ENCODE data around the gene UQCC2. TPM values are rescaled to one million over a fixed set of nuclear protein-coding genes. Genes with fewer than 3 reads are reported as not detected.

Gene UQCC2
- total RNA-seq, 2 experiments from 2014 or later = 64.9 to 85.3 TPM

DNA sequence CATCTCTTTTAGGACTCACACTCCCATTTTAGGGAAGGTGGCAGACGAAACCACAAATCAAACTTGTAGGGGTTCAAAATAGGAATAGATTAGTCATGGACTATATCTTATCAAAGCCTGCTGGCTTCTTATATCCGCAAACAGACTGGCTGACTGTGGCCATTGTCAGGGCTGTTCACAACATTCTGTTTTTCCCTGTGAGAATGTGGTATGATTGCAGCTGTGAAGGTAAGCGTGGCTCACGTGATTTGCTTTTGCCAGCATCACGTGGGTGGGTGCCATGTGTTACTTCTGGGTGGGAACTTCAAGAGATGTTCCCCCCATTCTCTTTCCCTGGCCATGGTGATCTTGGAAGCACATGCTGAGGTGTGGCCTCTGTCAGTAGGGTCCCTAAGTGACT lies 29.3 kb upstream of the UQCC2 start:
- no TSS peak for BruUV-seq (replicated peaks)

GRCh38 chr6:33740204-33740608 lies 28.7 kb upstream of the UQCC2 start:
- Histone ChIP-seq H3K27ac (ENCODE audit: low read depth, low read length, poor library complexity, severe bottlenecking) (no peak overlapping the region), H3K79me2 (ENCODE audit: insufficient read depth, low read depth, low read length) (no peaks in the 10 kb centered on the region), H3K4me1 (ENCODE audit: insufficient read depth, low read length, poor library complexity, severe bottlenecking) (no peaks in the 10 kb centered on the region), H4K20me1 (ENCODE audit: insufficient read depth, low read length) (no peaks in the 10 kb centered on the region), H3K36me3 (ENCODE audit: insufficient read depth, low read length) (no peaks in the 10 kb centered on the region), H3K4me3 (ENCODE audit: low read depth, low read length, poor library complexity, severe bottlenecking) (no peak overlapping the region), H3K9me3 (ENCODE audit: low read length) (no peaks in the 10 kb centered on the region), H3K9me2 (ENCODE audit: insufficient read depth, low read length) (no peaks in the 10 kb centered on the region), H3K4me2 (ENCODE audit: low read length) (no peak overlapping the region), H2AFZ (ENCODE audit: low read length) (no peak overlapping the region)
- intact Hi-C loops (cut with micrococcal nuclease; ENCODE audit: unreplicated experiment) = loop anchor here (10.0 kb wide), 1 partner anchor 415 kb away; no protein-coding TSS in a partner anchor
- POLR2A ChIA-PET = interaction anchor here (0.6 kb wide), 1 partner anchor 477 kb away, joined by 3 read pairs; no protein-coding TSS in a partner anchor
- CTCF ChIA-PET (ENCODE audit: unreplicated experiment) = interaction anchor here (0.6 kb wide), 2 partner anchors 161 to 292 kb away, joined by 3 to 10 read pairs; no protein-coding TSS in a partner anchor
- no peak for DNase-seq (ENCODE audit: low spot score)
- no TSS peak for BruUV-seq (replicated peaks)
- no peak for TF ChIP-seq EZH2phosphoT487 (IDR thresholded peaks at IDR 0.05; ENCODE audit: borderline replicate concordance, low read depth, low read length)
- TF ChIP-seq CTCF (conservative IDR thresholded peaks at IDR 0.05; ENCODE audit: low read length) = no peak

More for the DNA sequence above, 29.3 kb upstream of the UQCC2 start:
- no peaks in the 10 kb centered on the region for H3K79me2 ChIP-seq (ENCODE audit: insufficient read depth, low read depth, low read length)
- no peaks in the 10 kb centered on the region for H4K20me1 ChIP-seq (ENCODE audit: insufficient read depth, low read length)
- no peaks in the 10 kb centered on the region for H3K4me1 ChIP-seq (ENCODE audit: insufficient read depth, low read length, poor library complexity, severe bottlenecking)
- H3K4me2 ChIP-seq (ENCODE audit: low read length) = no peak overlapping the region
- intact Hi-C loops (cut with micrococcal nuclease; ENCODE audit: unreplicated experiment) = loop anchor here (10.0 kb wide), 1 partner anchor 414 kb away; no protein-coding TSS in a partner anchor
- H2AFZ ChIP-seq (ENCODE audit: low read length) = no peak overlapping the region
- no peaks in the 10 kb centered on the region for H3K36me3 ChIP-seq (ENCODE audit: insufficient read depth, low read length)
- ChIA-PET CTCF (ENCODE audit: unreplicated experiment) (interaction anchor here (0.6 kb wide), 1 partner anchor 291 kb away, joined by 3 read pairs; no protein-coding TSS in a partner anchor), POLR2A (no interaction called here)
- no peak overlapping the region for H3K27ac ChIP-seq (ENCODE audit: low read depth, low read length, poor library complexity, severe bottlenecking)
- no peak overlapping the region for H3K4me3 ChIP-seq (ENCODE audit: low read depth, low read length, poor library complexity, severe bottlenecking)
- H3K9me3 ChIP-seq (ENCODE audit: low read length) = no peaks in the 10 kb centered on the region
- no peak for TF ChIP-seq EZH2phosphoT487 (IDR thresholded peaks at IDR 0.05; ENCODE audit: borderline replicate concordance, low read depth, low read length)
- no peak for DNase-seq (ENCODE audit: low spot score)
- no peaks in the 10 kb centered on the region for H3K9me2 ChIP-seq (ENCODE audit: insufficient read depth, low read length)

DNA sequence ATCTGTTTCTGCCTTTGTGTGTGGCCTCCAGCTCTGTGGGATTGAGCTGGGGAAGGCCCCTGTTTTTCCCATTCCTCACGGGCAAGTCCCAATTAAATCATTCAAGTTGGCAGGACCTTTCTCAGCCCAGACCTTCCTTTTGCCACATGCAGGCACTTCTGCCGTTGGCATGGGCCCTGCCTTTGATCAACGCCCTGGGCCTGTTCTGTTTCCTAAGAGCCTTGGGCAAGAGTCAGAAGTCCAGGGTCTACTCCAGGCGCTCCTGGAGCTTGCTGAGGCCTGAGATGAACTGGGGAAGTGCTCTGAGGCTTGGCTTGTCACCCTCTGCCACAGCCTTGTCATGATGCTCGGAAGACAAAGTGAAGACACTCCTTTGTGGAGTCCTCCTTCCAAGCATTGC lies 28.1 kb upstream of the UQCC2 start:
- ChIA-PET POLR2A (no interaction called here), CTCF (ENCODE audit: unreplicated experiment) (interaction anchor here (0.5 to 0.6 kb wide), 2 partner anchors 161 to 456 kb away, joined by 3 to 10 read pairs; no protein-coding TSS in a partner anchor)
- Histone ChIP-seq H3K9me2 (ENCODE audit: insufficient read depth, low read length) (no peaks in the 10 kb centered on the region), H3K36me3 (ENCODE audit: insufficient read depth, low read length) (no peaks in the 10 kb centered on the region), H3K4me1 (ENCODE audit: insufficient read depth, low read length, poor library complexity, severe bottlenecking) (no peaks in the 10 kb centered on the region), H3K79me2 (ENCODE audit: insufficient read depth, low read depth, low read length) (no peaks in the 10 kb centered on the region), H3K9me3 (ENCODE audit: low read length) (no peaks in the 10 kb centered on the region), H3K4me3 (ENCODE audit: low read depth, low read length, poor library complexity, severe bottlenecking) (no peak overlapping the region), H3K27ac (ENCODE audit: low read depth, low read length, poor library complexity, severe bottlenecking) (no peak overlapping the region), H4K20me1 (ENCODE audit: insufficient read depth, low read length) (no peaks in the 10 kb centered on the region), H2AFZ (ENCODE audit: low read length) (no peak overlapping the region), H3K4me2 (ENCODE audit: low read length) (no peak overlapping the region)
- TF ChIP-seq EZH2phosphoT487 (IDR thresholded peaks at IDR 0.05; ENCODE audit: borderline replicate concordance, low read depth, low read length) (no peak), CTCF (conservative IDR thresholded peaks at IDR 0.05; ENCODE audit: low read length) (no peak)
- no TSS peak for BruUV-seq (replicated peaks)
- intact Hi-C loops (cut with micrococcal nuclease; ENCODE audit: unreplicated experiment) = no loop called here
- no peak for DNase-seq (ENCODE audit: low spot score)
